Measurements from ENCODE around the gene ZMAT5.

- TF ChIP-seq POLR2AphosphoS5 (IDR thresholded peaks at IDR 0.05) (no peak), CTCF (IDR thresholded peaks at IDR 0.05) (no peak), POLR2A (IDR thresholded peaks at IDR 0.05; ENCODE audit: low read depth) (no peak)
Observed at GRCh38 chr22:29722587-29722986, 44.2 kb downstream of the ZMAT5 start.

All from esophagus muscularis mucosa (tissue), 3 donors.